Smooth muscle cell of the brain vasculature (primary cell): ENCODE results near the gene WFS1.
A peak's percentile ranks its signal among the peaks of the same experiment; 100 is the strongest.

Source experiments
- DNase-seq: peaks from one replicate; pipeline ENCODE4 v3.0.0-alpha.2; 2012; ENCODE audit warnings: low read depth, low spot score

The WFS1 gene

GRCh38 chr4:6325788-6326290 lies 56.2 kb downstream of the WFS1 start:
- no peak for DNase-seq

- no peak for DNase-seq
Observed at GRCh38 chr4:6326312-6327060, 56.8 kb downstream of the WFS1 start.

DNA sequence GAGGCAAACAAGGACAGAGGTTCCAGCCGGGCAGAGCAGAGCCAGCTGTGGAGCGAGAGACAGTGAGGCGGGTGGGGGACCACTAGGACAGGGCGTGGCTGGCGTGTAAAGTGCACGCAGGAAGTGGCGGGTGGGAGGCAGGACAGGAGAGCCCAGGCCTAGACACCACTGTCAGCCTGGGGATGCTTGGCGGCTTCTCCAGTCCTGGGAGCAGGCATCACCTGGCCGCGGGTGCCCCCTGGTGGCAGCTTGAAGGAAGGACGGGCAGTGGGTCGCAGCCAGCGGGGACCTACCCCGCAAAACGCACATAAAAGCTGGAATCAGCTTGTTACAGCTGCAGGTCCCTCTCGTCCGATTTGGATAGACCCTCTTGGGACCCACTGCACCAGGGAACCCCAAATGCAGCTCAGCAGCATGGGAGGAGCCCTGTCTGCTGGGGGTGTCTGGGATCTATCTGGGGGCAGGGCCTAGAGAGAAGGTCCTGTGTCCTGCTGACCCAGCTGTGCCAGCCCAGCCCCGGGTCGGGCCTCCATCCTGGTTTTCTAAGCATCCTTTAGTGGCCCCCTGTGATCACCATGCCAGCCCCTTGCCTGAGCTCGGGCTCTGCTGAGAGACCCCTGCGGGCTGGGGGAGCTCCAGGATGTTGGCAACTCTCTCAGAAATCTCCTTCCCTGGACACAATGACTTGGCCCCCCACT lies 57.7 kb downstream of the WFS1 start:
- DNase-seq: peak; percentile 43

DNA sequence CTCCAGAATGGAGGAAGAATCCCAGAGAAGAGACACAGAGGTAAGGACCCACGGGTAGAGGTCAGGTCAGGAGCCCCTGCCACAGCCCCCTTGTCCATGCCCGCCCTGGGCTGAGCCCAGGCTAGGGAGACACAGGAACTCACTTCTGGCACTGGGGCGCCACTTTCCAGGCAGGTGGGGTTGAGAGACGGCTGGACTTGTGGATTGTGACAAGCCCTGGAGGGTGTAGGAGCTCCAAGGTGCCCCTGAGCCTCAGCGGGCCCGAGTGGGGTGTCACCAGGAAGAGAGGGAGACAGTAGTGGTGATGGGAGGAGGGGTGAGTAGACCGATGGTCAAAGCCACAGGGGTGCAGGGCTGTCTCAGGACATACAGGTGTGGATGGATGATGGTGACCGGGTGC lies 58.9 kb downstream of the WFS1 start:
- no peak for DNase-seq

GRCh38 chr4:6329478-6330383 lies 60.1 kb downstream of the WFS1 start:
- DNase-seq: no peak

- no peak for DNase-seq
Observed at GRCh38 chr4:6330384-6330767, 60.7 kb downstream of the WFS1 start.

GRCh38 chr4:6331018-6331417 lies 61.4 kb downstream of the WFS1 start:
- no peak for DNase-seq

- DNase-seq: no peak
Observed at GRCh38 chr4:6331468-6331867, 61.8 kb downstream of the WFS1 start.

- no peak for DNase-seq
Observed at GRCh38 chr4:6332042-6332668, 62.5 kb downstream of the WFS1 start.

GRCh38 chr4:6332669-6333050 lies 63.0 kb downstream of the WFS1 start:
- DNase-seq: no peak

GRCh38 chr4:6333301-6334202 lies 63.9 kb downstream of the WFS1 start:
- DNase-seq: no peak

GRCh38 chr4:6334203-6334887 lies 64.7 kb downstream of the WFS1 start:
- DNase-seq: no peak

DNA sequence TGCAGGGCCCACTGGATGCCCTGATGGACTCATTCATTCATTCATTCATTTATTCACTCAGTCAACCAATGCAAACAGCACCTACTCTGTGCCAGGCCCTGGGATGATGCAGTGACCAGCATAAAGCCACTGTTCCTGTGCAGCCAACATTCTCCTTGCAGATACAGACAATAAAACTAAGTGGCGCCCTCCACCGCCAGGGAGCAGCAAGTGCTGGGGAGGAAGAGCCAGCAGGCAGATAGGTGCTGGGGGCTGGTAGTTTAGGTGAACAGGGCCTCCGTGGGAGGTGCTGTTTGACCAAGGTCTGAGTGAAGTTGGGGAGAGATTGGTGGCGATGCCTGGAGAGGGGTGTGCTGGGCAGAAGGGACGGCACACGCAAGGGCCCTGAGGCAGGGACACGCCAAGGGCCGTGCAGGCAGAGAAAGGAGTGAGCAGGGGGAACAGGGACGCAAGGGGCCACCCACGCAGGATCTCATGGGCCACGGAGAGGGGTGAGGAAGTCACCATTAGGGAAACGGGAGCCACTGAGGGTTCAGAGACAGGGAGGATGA lies 65.5 kb downstream of the WFS1 start:
- DNase-seq: no peak

GRCh38 chr4:6336166-6336565 lies 66.5 kb downstream of the WFS1 start:
- DNase-seq: no peak

- DNase-seq: no peak
Observed at GRCh38 chr4:6337331-6337935, 67.8 kb downstream of the WFS1 start.

GRCh38 chr4:6338175-6338950 lies 68.7 kb downstream of the WFS1 start:
- no peak for DNase-seq

GRCh38 chr4:6338951-6339817 lies 69.5 kb downstream of the WFS1 start:
- no peak for DNase-seq
